IPS-NIHi7 (cell line): ENCODE measurements around the gene EYA3.

Experiments used
- DNase-seq: peaks from one replicate; pipeline ENCODE4 v3.0.0; 2012; ENCODE audit warnings: mixed read lengths; ENCODE audit errors: extremely low spot score

The EYA3 gene

GRCh38 chr1:27940870-27941560 lies 147.4 kb downstream of the EYA3 start:
- no peak for DNase-seq

- peak; percentile 64 for DNase-seq
Measured at GRCh38 chr1:27940297-27940696, 148.1 kb downstream of the EYA3 start.

GRCh38 chr1:27938488-27938887 lies 149.9 kb downstream of the EYA3 start:
- DNase-seq, result no peak

- no peak for DNase-seq
Measured at GRCh38 chr1:27937524-27937836, 150.9 kb downstream of the EYA3 start.

- DNase-seq, result no peak
Measured at GRCh38 chr1:27936370-27936769, 152.0 kb downstream of the EYA3 start.

- DNase-seq, result no peak
Measured at GRCh38 chr1:27935721-27936120, 152.7 kb downstream of the EYA3 start.

- DNase-seq, result peak; percentile 93
Measured at GRCh38 chr1:27934818-27935549, 153.4 kb downstream of the EYA3 start, which contains the start of gene SMPDL3B. TSS of gene SMPDL3B (plus strand) at chr1:27935000. CDS start at chr1:27935184, 184 bp downstream.

GRCh38 chr1:27931759-27932158 lies 156.7 kb downstream of the EYA3 start:
- DNase-seq, result no peak

GRCh38 chr1:27931184-27931583 lies 157.2 kb downstream of the EYA3 start:
- DNase-seq, result no peak

- peak; percentile 40 for DNase-seq
Measured at GRCh38 chr1:27928216-27928954, 160.0 kb downstream of the EYA3 start.

- no peak for DNase-seq
Measured at GRCh38 chr1:27922272-27922671, 166.1 kb downstream of the EYA3 start.
